SU-DHL-6 (cell line): Measurements from ENCODE around the gene MXRA5.

Experiments used
- EZH2phosphoT487 ChIP-seq: fragments of 200-600 bp; sonication (generic), shearing (Covaris generic); conservative IDR thresholded peaks from 2 replicates; pipeline ENCODE4 v1.6.1; 2018; ENCODE audit warnings: mild to moderate bottlenecking, antibody characterized with exemption, low read length, moderate library complexity, mixed read lengths
- TF ChIP-seq, protein P1 (sequence below): fragments of 200-600 bp; sonication (generic); IDR thresholded peaks from one replicate; pipeline ENCODE4 v1.5.1; 2017; ENCODE audit warnings: antibody characterized with exemption, mild to moderate bottlenecking, low read length, moderate library complexity; ENCODE audit not compliant: insufficient read depth, poor library complexity, severe bottlenecking

DNA sequence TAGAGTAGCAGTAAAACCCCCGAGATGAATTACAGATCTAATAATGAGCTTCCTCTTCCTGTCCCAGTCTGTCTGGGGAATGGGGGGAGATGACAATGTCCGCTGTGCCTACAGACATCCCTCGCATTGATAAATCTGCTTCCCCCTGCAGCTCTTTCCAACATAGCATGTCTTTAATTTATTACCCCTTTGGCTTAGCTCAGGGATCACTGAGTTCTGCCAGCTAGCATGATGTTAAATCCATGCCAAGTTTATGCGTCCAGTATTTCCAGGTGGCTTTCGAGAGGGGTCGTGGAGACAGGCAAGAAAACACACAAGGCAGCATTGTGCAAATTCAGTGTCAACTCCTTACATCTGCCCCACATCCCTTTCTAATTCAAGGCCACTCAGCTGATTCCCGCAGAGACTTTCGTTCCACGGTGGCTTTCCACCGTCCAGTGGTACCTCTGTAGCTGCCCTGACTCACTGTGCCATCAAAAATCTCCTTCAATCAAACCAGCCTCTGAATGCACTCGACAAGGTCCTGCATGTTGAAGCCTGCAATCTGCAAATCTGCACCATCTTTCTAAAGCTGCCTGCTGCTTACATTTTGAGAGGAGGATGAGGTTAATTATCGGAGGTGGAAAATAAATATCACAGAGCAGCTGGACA, 75.1 kb downstream of the MXRA5 start:
- TF ChIP-seq, protein P1, sequence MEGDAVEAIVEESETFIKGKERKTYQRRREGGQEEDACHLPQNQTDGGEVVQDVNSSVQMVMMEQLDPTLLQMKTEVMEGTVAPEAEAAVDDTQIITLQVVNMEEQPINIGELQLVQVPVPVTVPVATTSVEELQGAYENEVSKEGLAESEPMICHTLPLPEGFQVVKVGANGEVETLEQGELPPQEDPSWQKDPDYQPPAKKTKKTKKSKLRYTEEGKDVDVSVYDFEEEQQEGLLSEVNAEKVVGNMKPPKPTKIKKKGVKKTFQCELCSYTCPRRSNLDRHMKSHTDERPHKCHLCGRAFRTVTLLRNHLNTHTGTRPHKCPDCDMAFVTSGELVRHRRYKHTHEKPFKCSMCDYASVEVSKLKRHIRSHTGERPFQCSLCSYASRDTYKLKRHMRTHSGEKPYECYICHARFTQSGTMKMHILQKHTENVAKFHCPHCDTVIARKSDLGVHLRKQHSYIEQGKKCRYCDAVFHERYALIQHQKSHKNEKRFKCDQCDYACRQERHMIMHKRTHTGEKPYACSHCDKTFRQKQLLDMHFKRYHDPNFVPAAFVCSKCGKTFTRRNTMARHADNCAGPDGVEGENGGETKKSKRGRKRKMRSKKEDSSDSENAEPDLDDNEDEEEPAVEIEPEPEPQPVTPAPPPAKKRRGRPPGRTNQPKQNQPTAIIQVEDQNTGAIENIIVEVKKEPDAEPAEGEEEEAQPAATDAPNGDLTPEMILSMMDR: no peak
- no peak for TF ChIP-seq EZH2phosphoT487
